ENCODE data around the gene CTNNA3.

Gene CTNNA3

GRCh38 chr10:66752714-66753113 is 943.3 kb downstream of the CTNNA3 start:
- Histone ChIP-seq H4K20me1 (ENCODE audit: insufficient read depth, low read length, poor library complexity, severe bottlenecking) (no peaks in the 10 kb centered on the region), H3K9ac (ENCODE audit: low read depth, low read length, poor library complexity, severe bottlenecking) (no peak overlapping the region), H3K27me3 (ENCODE audit: insufficient read depth, low read length, poor library complexity, severe bottlenecking) (no peaks in the 10 kb centered on the region), H3K79me2 (ENCODE audit: insufficient read depth, low read length) (no peaks in the 10 kb centered on the region), H3K9me2 (replicated peaks; ENCODE audit: low read depth, low read length) (no peaks in the 10 kb centered on the region), H3K4me3 (ENCODE audit: low read length, poor library complexity, severe bottlenecking) (no peak overlapping the region), H3K36me3 (ENCODE audit: insufficient read depth, low read length) (no peaks in the 10 kb centered on the region), H3K4me1 (ENCODE audit: insufficient read depth, low read length, poor library complexity, severe bottlenecking) (no peaks in the 10 kb centered on the region), H3K4me2 (ENCODE audit: low read depth, low read length, poor library complexity, severe bottlenecking) (no peak overlapping the region), H3F3A (ENCODE audit: low read depth) (no peaks in the 10 kb centered on the region), H3K9me3 (ENCODE audit: insufficient read depth, low read depth, low read length) (no peaks in the 10 kb centered on the region; the same call in 1 of the 2 replicates), H2AFZ (ENCODE audit: low read length) (no peak overlapping the region)
- no peak for TF ChIP-seq CTCF (conservative IDR thresholded peaks at IDR 0.05; ENCODE audit: low read length)
- no peak for TF ChIP-seq EZH2phosphoT487 (IDR thresholded peaks at IDR 0.05; ENCODE audit: borderline replicate concordance)

- Histone ChIP-seq H3K4me2 (ENCODE audit: low read depth, low read length, poor library complexity, severe bottlenecking) (no peak overlapping the region), H3K4me3 (ENCODE audit: low read length, poor library complexity, severe bottlenecking) (no peak overlapping the region), H3F3A (ENCODE audit: low read depth) (no peaks in the 10 kb centered on the region), H2AFZ (ENCODE audit: low read length) (no peak overlapping the region), H4K20me1 (ENCODE audit: insufficient read depth, low read length, poor library complexity, severe bottlenecking) (no peaks in the 10 kb centered on the region), H3K9ac (ENCODE audit: low read depth, low read length, poor library complexity, severe bottlenecking) (no peak overlapping the region), H3K27me3 (ENCODE audit: insufficient read depth, low read length, poor library complexity, severe bottlenecking) (no peaks in the 10 kb centered on the region), H3K36me3 (ENCODE audit: insufficient read depth, low read length) (no peaks in the 10 kb centered on the region), H3K4me1 (ENCODE audit: insufficient read depth, low read length, poor library complexity, severe bottlenecking) (no peaks in the 10 kb centered on the region), H3K9me3 (ENCODE audit: insufficient read depth, low read depth, low read length) (no peaks in the 10 kb centered on the region; the same call in 1 of the 2 replicates), H3K79me2 (ENCODE audit: insufficient read depth, low read length) (no peaks in the 10 kb centered on the region), H3K9me2 (replicated peaks; ENCODE audit: low read depth, low read length) (no peaks in the 10 kb centered on the region)
- TF ChIP-seq CTCF (conservative IDR thresholded peaks at IDR 0.05; ENCODE audit: low read length) (no peak), EZH2phosphoT487 (IDR thresholded peaks at IDR 0.05; ENCODE audit: borderline replicate concordance) (no peak)
Observed at GRCh38 chr10:66748217-66748616, 947.8 kb downstream of the CTNNA3 start.

GRCh38 chr10:66747451-66747850 is 948.5 kb downstream of the CTNNA3 start:
- H3K36me3 ChIP-seq (ENCODE audit: insufficient read depth, low read length), result no peaks in the 10 kb centered on the region
- no peak overlapping the region for H3K4me2 ChIP-seq (ENCODE audit: low read depth, low read length, poor library complexity, severe bottlenecking)
- H4K20me1 ChIP-seq (ENCODE audit: insufficient read depth, low read length, poor library complexity, severe bottlenecking), result no peaks in the 10 kb centered on the region
- no peak overlapping the region for H3K9ac ChIP-seq (ENCODE audit: low read depth, low read length, poor library complexity, severe bottlenecking)
- no peaks in the 10 kb centered on the region for H3K27me3 ChIP-seq (ENCODE audit: insufficient read depth, low read length, poor library complexity, severe bottlenecking)
- no peak for TF ChIP-seq CTCF (conservative IDR thresholded peaks at IDR 0.05; ENCODE audit: low read length)
- no peak for TF ChIP-seq EZH2phosphoT487 (IDR thresholded peaks at IDR 0.05; ENCODE audit: borderline replicate concordance)
- H3K79me2 ChIP-seq (ENCODE audit: insufficient read depth, low read length), result no peaks in the 10 kb centered on the region
- H3K4me1 ChIP-seq (ENCODE audit: insufficient read depth, low read length, poor library complexity, severe bottlenecking), result no peaks in the 10 kb centered on the region
- no peaks in the 10 kb centered on the region for H3K9me2 ChIP-seq (replicated peaks; ENCODE audit: low read depth, low read length)
- no peak overlapping the region for H2AFZ ChIP-seq (ENCODE audit: low read length)
- no peak overlapping the region for H3K4me3 ChIP-seq (ENCODE audit: low read length, poor library complexity, severe bottlenecking)
- H3F3A ChIP-seq (ENCODE audit: low read depth), result no peaks in the 10 kb centered on the region
- H3K9me3 ChIP-seq (ENCODE audit: insufficient read depth, low read depth, low read length), result no peaks in the 10 kb centered on the region
